Measurements from ENCODE around the gene MACROD2. TPM values are rescaled to one million over a fixed set of nuclear protein-coding genes. Genes with fewer than 3 reads are reported as not detected.
"Not testable (repeated sequence)": the region's sequence is repeated elsewhere in the genome, so short reads cannot be mapped to it uniquely, and the experiment has no call there.

Gene MACROD2
- polyA plus RNA-seq, 2 of the 4 experiments (the other 2 are of a cell fraction) = 0.96 to 1.3 TPM

GRCh38 chr20:15012566-15012965 lies 1017.2 kb downstream of the MACROD2 start:
- Histone ChIP-seq H3K9me3 (no peaks in the 10 kb centered on the region), H3K4me3 (no peak overlapping the region), H3K4me1 (no peaks in the 10 kb centered on the region), H3K27ac (no peak overlapping the region), H3K4me2 (no peak overlapping the region)
- DNase-seq (ENCODE audit: low read depth in 1 of 2, low spot score in 1 of 2) (no peak), FAIRE-seq (no peak), ATAC-seq (no peak)
- CTCF ChIA-PET = no interaction called here
- TF ChIP-seq NR3C1 (IDR thresholded peaks at IDR 0.05) (no peak), CEBPB (IDR thresholded peaks at IDR 0.05) (no peak), EP300 (IDR thresholded peaks at IDR 0.05) (no peak), FOSB (CRISPR knock-in tag; IDR thresholded peaks at IDR 0.05) (no peak), JUN (IDR thresholded peaks at IDR 0.05) (no peak), EHMT2 (IDR thresholded peaks at IDR 0.05; ENCODE audit: low read depth) (no peak)
- TF ChIP-seq, protein P1, sequence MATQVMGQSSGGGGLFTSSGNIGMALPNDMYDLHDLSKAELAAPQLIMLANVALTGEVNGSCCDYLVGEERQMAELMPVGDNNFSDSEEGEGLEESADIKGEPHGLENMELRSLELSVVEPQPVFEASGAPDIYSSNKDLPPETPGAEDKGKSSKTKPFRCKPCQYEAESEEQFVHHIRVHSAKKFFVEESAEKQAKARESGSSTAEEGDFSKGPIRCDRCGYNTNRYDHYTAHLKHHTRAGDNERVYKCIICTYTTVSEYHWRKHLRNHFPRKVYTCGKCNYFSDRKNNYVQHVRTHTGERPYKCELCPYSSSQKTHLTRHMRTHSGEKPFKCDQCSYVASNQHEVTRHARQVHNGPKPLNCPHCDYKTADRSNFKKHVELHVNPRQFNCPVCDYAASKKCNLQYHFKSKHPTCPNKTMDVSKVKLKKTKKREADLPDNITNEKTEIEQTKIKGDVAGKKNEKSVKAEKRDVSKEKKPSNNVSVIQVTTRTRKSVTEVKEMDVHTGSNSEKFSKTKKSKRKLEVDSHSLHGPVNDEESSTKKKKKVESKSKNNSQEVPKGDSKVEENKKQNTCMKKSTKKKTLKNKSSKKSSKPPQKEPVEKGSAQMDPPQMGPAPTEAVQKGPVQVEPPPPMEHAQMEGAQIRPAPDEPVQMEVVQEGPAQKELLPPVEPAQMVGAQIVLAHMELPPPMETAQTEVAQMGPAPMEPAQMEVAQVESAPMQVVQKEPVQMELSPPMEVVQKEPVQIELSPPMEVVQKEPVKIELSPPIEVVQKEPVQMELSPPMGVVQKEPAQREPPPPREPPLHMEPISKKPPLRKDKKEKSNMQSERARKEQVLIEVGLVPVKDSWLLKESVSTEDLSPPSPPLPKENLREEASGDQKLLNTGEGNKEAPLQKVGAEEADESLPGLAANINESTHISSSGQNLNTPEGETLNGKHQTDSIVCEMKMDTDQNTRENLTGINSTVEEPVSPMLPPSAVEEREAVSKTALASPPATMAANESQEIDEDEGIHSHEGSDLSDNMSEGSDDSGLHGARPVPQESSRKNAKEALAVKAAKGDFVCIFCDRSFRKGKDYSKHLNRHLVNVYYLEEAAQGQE (IDR thresholded peaks at IDR 0.05) = no peak
- TF ChIP-seq, protein P2, sequence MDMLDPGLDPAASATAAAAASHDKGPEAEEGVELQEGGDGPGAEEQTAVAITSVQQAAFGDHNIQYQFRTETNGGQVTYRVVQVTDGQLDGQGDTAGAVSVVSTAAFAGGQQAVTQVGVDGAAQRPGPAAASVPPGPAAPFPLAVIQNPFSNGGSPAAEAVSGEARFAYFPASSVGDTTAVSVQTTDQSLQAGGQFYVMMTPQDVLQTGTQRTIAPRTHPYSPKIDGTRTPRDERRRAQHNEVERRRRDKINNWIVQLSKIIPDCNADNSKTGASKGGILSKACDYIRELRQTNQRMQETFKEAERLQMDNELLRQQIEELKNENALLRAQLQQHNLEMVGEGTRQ (IDR thresholded peaks at IDR 0.05) = no peak
- POLR2A ChIA-PET = no interaction called here
- 80% methylated on average over 6 of the region's 6 CpGs for WGBS (ENCODE audit: missing lambda C conversion rate)

GRCh38 chr20:15016875-15017274 lies 1021.6 kb downstream of the MACROD2 start:
- 63% methylated on average over 1 of the region's 1 CpG for WGBS (ENCODE audit: missing lambda C conversion rate)
- H3K4me1 ChIP-seq; POLR2A ChIA-PET; H3K4me2 ChIP-seq; H3K27ac ChIP-seq; ATAC-seq; CTCF ChIA-PET; DNase-seq (ENCODE audit: low read depth in 1 of 2, low spot score in 1 of 2); H3K9me3 ChIP-seq; H3K4me3 ChIP-seq: not testable (repeated sequence)
- FAIRE-seq = peak; percentile 46

GRCh38 chr20:15018966-15019365 lies 1023.6 kb downstream of the MACROD2 start:
- TF ChIP-seq HEYL (CRISPR knock-in tag; IDR thresholded peaks at IDR 0.05) (no peak), HOXB13 (CRISPR knock-in tag; IDR thresholded peaks at IDR 0.05; ENCODE audit: low read depth) (no peak), BHLHE40 (IDR thresholded peaks at IDR 0.05; ENCODE audit: low read depth, low read length) (no peak), CEBPB (IDR thresholded peaks at IDR 0.05) (no peak), ELK1 (IDR thresholded peaks at IDR 0.05; ENCODE audit: low read depth, low read length) (no peak), KDM1A (IDR thresholded peaks at IDR 0.05; ENCODE audit: low read depth) (no peak), EHMT2 (IDR thresholded peaks at IDR 0.05; ENCODE audit: low read depth) (no peak), SREBF2 (IDR thresholded peaks at IDR 0.05) (no peak), RCOR1 (IDR thresholded peaks at IDR 0.05; ENCODE audit: low read depth, low read length) (no peak), GATA3 (IDR thresholded peaks at IDR 0.05; ENCODE audit: borderline replicate concordance) (no peak), SMC3 (IDR thresholded peaks at IDR 0.05) (no peak), HOXB5 (CRISPR knock-in tag; IDR thresholded peaks at IDR 0.05) (no peak), MAFK (IDR thresholded peaks at IDR 0.05; ENCODE audit: partially characterized antibody) (no peak), NPAS2 (CRISPR knock-in tag; IDR thresholded peaks at IDR 0.05; ENCODE audit: borderline replicate concordance) (no peak), ZC3H11A (IDR thresholded peaks at IDR 0.05) (no peak), PHF8 (IDR thresholded peaks at IDR 0.05; ENCODE audit: borderline replicate concordance, low read depth) (no peak)
- TF ChIP-seq, protein P1 (IDR thresholded peaks at IDR 0.05) = no peak
- TF ChIP-seq, protein P3, sequence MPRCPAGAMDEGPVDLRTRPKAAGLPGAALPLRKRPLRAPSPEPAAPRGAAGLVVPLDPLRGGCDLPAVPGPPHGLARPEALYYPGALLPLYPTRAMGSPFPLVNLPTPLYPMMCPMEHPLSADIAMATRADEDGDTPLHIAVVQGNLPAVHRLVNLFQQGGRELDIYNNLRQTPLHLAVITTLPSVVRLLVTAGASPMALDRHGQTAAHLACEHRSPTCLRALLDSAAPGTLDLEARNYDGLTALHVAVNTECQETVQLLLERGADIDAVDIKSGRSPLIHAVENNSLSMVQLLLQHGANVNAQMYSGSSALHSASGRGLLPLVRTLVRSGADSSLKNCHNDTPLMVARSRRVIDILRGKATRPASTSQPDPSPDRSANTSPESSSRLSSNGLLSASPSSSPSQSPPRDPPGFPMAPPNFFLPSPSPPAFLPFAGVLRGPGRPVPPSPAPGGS (IDR thresholded peaks at IDR 0.05) = no peak
- Histone ChIP-seq H3K27ac (no peak overlapping the region), H3K4me3 (no peak overlapping the region), H3K4me1 (no peaks in the 10 kb centered on the region), H3K4me2 (no peak overlapping the region), H3K9me3 (no peaks in the 10 kb centered on the region)
- no peak for FAIRE-seq
- no peak for DNase-seq (ENCODE audit: low read depth in 1 of 2, low spot score in 1 of 2)
- 84% methylated on average over 11 of the region's 11 CpGs for WGBS (ENCODE audit: missing lambda C conversion rate)
- ChIA-PET CTCF (no interaction called here), POLR2A (no interaction called here)
- ATAC-seq = no peak

All from A549 (cell line).